ENCODE results near the gene AKAP8. TPM values are rescaled to one million over a fixed set of nuclear protein-coding genes. Genes with fewer than 3 reads are reported as not detected.

The AKAP8 gene
- total and polyA plus RNA-seq, 9 of the 15 experiments (the other 6 are each of a cell fraction or from before 2014, with no cell fraction given) = 3.4 to 56.5 (median 15.0) TPM

DNA sequence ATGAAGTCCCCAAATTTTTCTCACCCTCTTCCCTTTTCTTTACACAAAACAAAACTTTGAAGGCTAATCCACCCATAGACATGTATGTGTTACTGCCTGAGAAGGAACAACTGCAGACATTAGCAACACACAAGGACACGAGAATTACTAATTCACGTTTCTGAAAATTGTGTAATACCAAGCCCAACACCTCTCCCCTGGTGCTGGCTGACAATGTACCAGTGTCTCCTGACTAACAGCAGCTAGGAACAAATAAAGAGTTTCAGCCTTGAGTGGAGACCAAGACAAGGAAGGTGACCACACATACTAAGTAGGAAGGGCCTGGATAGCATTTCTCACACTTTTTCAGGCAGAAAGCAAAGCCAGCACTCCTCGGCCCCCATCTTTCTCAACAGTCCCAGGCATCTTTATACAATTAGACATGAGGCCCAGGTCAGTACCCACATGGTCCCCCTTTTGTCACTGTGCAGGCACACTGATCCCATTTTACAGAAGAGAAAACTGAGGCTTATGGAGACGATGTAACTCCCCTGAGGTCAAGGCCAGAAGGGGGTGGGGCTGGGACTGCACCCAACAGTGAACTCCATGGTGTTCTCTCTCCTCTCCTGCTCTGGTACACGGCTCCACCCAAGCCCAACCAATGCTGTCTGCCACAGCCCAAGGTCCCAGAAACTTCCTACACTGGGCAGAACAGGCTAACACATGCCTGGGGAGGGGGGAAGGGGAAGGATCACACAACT lies 55.9 kb downstream of the AKAP8 start (continued):
- TF ChIP-seq TEAD1 (CRISPR knock-in tag; IDR thresholded peaks at IDR 0.05) (no peak), CEBPB (tag; IDR thresholded peaks at IDR 0.05) (peak; percentile 67; the same call in 1 of the 2 replicates), SIN3B (IDR thresholded peaks at IDR 0.05; ENCODE audit: low read depth) (no peak), ZNF668 (CRISPR knock-in tag; IDR thresholded peaks at IDR 0.05) (no peak), HDAC2 (IDR thresholded peaks at IDR 0.05) (peak; percentile 74; the same call in 1 of the 2 replicates), SIX5 (IDR thresholded peaks at IDR 0.05; ENCODE audit: borderline replicate concordance in 1 of 2, insufficient read depth in 1 of 2, low read depth in 1 of 2, low read length in 2 of 2) (no peak), THRAP3 (IDR thresholded peaks at IDR 0.05; ENCODE audit: borderline replicate concordance) (no peak), ADNP (tag; IDR thresholded peaks at IDR 0.05) (peak; percentile 87), HMG20A (CRISPR knock-in tag; conservative IDR thresholded peaks at IDR 0.05) (no peak), RCOR1 (IDR thresholded peaks at IDR 0.05; ENCODE audit: borderline replicate concordance in 1 of 2, low read depth in 2 of 2, low read length in 2 of 2) (peak; percentile 42 to 70; a peak in 3 of 4 replicates), NR2F6 (CRISPR knock-in tag; IDR thresholded peaks at IDR 0.05) (no peak), RBFOX2 (IDR thresholded peaks at IDR 0.05; ENCODE audit: low read depth, low read length) (0 out of 2 replicates have a peak, but pooled peaks have one; percentile 27), ZNF165 (CRISPR knock-in tag; IDR thresholded peaks at IDR 0.05; ENCODE audit: borderline replicate concordance) (no peak)
- TF ChIP-seq, protein P1, sequence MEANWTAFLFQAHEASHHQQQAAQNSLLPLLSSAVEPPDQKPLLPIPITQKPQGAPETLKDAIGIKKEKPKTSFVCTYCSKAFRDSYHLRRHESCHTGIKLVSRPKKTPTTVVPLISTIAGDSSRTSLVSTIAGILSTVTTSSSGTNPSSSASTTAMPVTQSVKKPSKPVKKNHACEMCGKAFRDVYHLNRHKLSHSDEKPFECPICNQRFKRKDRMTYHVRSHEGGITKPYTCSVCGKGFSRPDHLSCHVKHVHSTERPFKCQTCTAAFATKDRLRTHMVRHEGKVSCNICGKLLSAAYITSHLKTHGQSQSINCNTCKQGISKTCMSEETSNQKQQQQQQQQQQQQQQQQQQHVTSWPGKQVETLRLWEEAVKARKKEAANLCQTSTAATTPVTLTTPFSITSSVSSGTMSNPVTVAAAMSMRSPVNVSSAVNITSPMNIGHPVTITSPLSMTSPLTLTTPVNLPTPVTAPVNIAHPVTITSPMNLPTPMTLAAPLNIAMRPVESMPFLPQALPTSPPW (CRISPR knock-in tag; IDR thresholded peaks at IDR 0.05) = no peak
